Lower lobe of right lung (tissue), 2 donors: ENCODE measurements around the gene ATP6AP1. TPM values are rescaled to one million over a fixed set of nuclear protein-coding genes. Genes with fewer than 3 reads are reported as not detected.

Experiments used
- ATAC-seq, 2 donors: fragments of 200-7000 bp; cut with Tn5 transposase; one replicate each; pipeline ENCODE4 v1.9.1; 2020 to 2022; ENCODE audit warnings: mild to moderate bottlenecking in 2 of 2, moderate library complexity in 2 of 2
- DNase-seq: peaks from one replicate; pipeline ENCODE4 v3.0.0-alpha.2; 2020
- H3K27ac ChIP-seq: fragments of 200-600 bp; one replicate; pipeline ENCODE4 v1.8.0; 2022
- H3K27me3 ChIP-seq: fragments of 200-600 bp; one replicate; pipeline ENCODE4 v1.8.0; 2022; ENCODE audit warnings: low read depth
- H3K36me3 ChIP-seq: fragments of 200-600 bp; one replicate; pipeline ENCODE4 v1.8.0; 2022; ENCODE audit warnings: mild to moderate bottlenecking
- H3K4me1 ChIP-seq: fragments of 200-600 bp; one replicate; pipeline ENCODE4 v1.8.0; 2022
- H3K4me3 ChIP-seq: fragments of 200-600 bp; one replicate; pipeline ENCODE4 v1.8.0; 2022; ENCODE audit warnings: mild to moderate bottlenecking
- H3K9me3 ChIP-seq: fragments of 200-600 bp; one replicate; pipeline ENCODE4 v1.8.0; 2022
- intact Hi-C: fragments of 100-400 bp; cut with DNase I; formaldehyde crosslinking; loops from one replicate; pipeline ENCODE4 v1.11.0; 2022
- total RNA-seq: library from RNA; stranded (reverse); fragmentation: NEBNext Ultra II Directional; extraction: Animal tissue kit (Norgen Biotek cat#: 25700); gene quantifications from one replicate; pipeline ENCODE4 v1.2.1, GENCODE V29; 2021
- TF ChIP-seq, protein P1 (sequence below): fragments of 200-600 bp; IDR thresholded peaks from one replicate; pipeline ENCODE4 v1.8.0; 2022; ENCODE audit warnings: antibody characterized with exemption, mild to moderate bottlenecking
- donor health status: DM: no; HTN: yes; CAD: no; lungs with severe emphysema.

The ATP6AP1 gene
- total RNA-seq, 1 donor from 2014 or later = 235 TPM

DNA sequence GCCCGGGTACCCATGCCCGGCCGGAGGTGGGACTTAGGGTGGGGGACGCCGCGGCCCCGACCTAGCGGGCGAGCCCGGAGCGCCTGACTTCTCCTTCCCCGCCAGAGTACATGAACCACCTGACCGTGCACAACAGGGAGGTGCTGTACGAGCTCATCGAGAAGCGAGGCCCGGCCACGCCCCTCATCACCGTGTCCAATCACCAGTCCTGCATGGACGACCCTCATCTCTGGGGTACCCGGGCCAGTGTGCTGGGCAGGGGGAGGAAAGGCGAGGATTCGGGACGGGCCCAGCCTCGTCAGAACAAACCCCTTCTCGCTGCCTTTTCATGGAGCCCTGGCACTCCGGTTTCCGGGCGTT is 16.5 kb upstream of the ATP6AP1 start:
- TF ChIP-seq, protein P1, sequence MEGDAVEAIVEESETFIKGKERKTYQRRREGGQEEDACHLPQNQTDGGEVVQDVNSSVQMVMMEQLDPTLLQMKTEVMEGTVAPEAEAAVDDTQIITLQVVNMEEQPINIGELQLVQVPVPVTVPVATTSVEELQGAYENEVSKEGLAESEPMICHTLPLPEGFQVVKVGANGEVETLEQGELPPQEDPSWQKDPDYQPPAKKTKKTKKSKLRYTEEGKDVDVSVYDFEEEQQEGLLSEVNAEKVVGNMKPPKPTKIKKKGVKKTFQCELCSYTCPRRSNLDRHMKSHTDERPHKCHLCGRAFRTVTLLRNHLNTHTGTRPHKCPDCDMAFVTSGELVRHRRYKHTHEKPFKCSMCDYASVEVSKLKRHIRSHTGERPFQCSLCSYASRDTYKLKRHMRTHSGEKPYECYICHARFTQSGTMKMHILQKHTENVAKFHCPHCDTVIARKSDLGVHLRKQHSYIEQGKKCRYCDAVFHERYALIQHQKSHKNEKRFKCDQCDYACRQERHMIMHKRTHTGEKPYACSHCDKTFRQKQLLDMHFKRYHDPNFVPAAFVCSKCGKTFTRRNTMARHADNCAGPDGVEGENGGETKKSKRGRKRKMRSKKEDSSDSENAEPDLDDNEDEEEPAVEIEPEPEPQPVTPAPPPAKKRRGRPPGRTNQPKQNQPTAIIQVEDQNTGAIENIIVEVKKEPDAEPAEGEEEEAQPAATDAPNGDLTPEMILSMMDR = no peak
- Histone ChIP-seq H3K4me3 (peak overlapping the region; percentile 75), H3K27ac (peak overlapping the region; percentile 95), H3K9me3 (no peaks in the 10 kb centered on the region), H3K36me3 (no peaks in the 10 kb centered on the region), H3K27me3 (no peaks in the 10 kb centered on the region), H3K4me1 (peaks cover 6% of the 10 kb centered on the region)
- intact Hi-C loops = no loop called here
- DNase-seq (peak; percentile 81), ATAC-seq (peak; percentile 83 to 85)

DNA sequence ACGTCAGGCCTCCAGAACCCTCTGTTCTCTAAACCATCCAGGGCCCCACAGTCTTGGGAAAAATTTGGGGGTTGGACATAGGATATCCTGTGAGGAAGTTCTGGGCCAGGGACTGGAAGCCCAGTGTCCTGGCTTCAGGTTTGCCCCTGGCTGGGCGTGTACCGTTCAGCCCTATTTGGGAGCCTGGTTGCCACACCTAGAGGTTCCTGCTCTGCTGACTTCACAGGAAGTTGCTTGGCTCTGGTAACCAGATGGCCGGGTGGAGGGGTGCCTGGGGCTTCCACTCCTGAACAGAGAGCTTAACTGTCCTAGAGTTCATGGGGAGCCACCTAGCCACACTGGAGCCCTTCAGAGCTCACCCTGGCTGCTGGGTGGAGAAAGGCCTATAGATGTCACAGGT is 16.0 kb upstream of the ATP6AP1 start:
- peak; percentile 56 for DNase-seq
- TF ChIP-seq, protein P1 = no peak
- H3K27me3 ChIP-seq = no peaks in the 10 kb centered on the region
- H3K36me3 ChIP-seq = no peaks in the 10 kb centered on the region
- peak overlapping the region; percentile 95 for H3K27ac ChIP-seq
- H3K4me3 ChIP-seq = peak overlapping the region; percentile 75
- intact Hi-C loops = no loop called here
- peak in 1 of 2 donors; percentile 29 for ATAC-seq
- peaks cover 6% of the 10 kb centered on the region for H3K4me1 ChIP-seq
- no peaks in the 10 kb centered on the region for H3K9me3 ChIP-seq

DNA sequence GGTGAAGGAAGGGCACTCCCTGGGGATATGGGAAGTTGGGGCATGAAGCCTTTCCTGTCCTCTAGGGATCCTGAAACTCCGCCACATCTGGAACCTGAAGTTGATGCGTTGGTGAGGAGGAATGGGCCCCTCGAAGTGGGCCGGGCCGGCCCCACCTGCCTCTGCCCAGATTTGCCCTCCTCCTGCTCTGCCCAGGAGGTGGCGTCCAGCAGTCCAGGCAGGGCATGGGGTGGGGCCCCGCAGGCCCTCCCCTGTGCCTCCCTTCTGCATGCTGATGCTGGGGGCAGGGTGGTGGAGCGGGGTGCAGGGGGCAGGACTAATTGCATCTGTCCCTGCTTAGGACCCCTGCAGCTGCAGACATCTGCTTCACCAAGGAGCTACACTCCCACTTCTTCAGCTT is 15.3 kb upstream of the ATP6AP1 start:
- ATAC-seq (no peak), DNase-seq (no peak)
- Histone ChIP-seq H3K4me3 (no peak overlapping the region), H3K4me1 (peaks cover 6% of the 10 kb centered on the region), H3K36me3 (no peaks in the 10 kb centered on the region), H3K27ac (peak overlapping the region; percentile 95), H3K9me3 (no peaks in the 10 kb centered on the region), H3K27me3 (no peaks in the 10 kb centered on the region)
- intact Hi-C loops = no loop called here
- TF ChIP-seq, protein P1 = no peak

DNA sequence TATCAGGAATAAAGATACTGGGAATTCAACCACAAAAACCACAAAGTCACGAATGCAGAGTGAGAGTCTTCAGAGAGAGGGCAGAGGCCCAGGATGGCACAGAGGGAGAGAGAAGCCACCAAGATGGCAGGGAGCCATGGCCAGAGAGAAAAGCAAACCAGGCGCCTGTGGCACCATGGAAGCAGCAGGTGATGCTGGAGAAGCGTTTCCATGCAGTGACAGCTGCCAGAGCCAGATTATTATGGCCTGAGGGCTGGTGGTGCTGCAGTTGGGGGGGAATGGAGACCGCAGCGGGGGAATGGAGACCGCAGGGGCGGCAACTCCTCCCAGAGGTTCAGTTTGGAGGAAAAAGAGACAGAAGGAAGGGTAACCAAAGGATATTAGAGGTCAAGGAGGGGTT is 11.3 kb upstream of the ATP6AP1 start:
- intact Hi-C loops = no loop called here
- no peak for ATAC-seq
- Histone ChIP-seq H3K27me3 (no peaks in the 10 kb centered on the region), H3K4me1 (no peaks in the 10 kb centered on the region), H3K9me3 (no peaks in the 10 kb centered on the region), H3K36me3 (no peaks in the 10 kb centered on the region), H3K27ac (no peak overlapping the region), H3K4me3 (no peak overlapping the region)
- TF ChIP-seq, protein P1 = no peak
- no peak for DNase-seq

DNA sequence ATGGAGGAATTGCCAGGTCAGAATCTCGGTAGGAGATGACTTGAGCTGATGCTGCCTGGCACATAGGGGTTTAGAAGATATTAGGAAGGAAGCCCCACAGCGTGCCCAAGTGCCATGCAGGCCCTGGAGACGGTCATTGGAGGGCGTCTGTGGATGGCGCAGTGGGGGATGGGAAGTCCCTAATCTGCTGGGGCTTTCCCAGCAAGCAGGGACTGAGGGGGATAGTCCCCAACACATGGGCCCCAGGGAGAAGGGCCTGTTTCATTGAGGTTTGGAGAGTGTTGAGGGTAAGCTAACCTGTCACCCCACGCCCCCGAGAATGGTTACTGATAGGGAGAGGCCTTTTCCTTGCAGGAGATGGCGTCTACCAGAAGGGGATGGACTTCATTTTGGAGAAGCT is 9.3 kb upstream of the ATP6AP1 start:
- TF ChIP-seq, protein P1 = no peak
- Histone ChIP-seq H3K9me3 (no peaks in the 10 kb centered on the region), H3K36me3 (no peaks in the 10 kb centered on the region), H3K4me3 (no peak overlapping the region), H3K27me3 (no peaks in the 10 kb centered on the region), H3K27ac (no peak overlapping the region), H3K4me1 (no peaks in the 10 kb centered on the region)
- intact Hi-C loops = no loop called here
- no peak for DNase-seq
- no peak for ATAC-seq
